Measurements from ENCODE around the gene ZC3H13.

The ZC3H13 gene

DNA sequence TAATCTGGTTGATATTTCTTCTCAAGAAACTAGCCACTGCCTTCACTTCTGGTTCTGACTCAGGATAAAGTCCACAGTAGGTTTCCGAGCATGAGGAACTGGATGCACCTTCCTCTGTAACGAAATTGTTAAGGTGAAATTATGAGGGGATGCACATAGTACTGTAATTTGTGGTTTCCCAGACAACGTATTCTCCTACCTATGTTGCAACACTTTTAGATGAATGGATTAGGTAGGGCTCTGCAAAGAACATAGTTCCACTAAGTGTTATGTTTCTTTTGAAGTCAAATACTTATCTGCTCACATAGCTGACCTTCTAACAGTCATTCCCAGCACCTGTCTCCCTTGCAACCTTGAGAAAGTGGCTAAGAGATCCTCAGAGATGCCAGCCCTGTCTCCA is 5.7 kb upstream of the ZC3H13 start:
- no peaks in the 10 kb centered on the region for H3K9me3 ChIP-seq (ENCODE audit: control insufficient read depth, insufficient read depth, low read depth, low read length)
- no peak overlapping the region for H3K4me3 ChIP-seq (ENCODE audit: low read depth, low read length)
- TF ChIP-seq, protein P1, sequence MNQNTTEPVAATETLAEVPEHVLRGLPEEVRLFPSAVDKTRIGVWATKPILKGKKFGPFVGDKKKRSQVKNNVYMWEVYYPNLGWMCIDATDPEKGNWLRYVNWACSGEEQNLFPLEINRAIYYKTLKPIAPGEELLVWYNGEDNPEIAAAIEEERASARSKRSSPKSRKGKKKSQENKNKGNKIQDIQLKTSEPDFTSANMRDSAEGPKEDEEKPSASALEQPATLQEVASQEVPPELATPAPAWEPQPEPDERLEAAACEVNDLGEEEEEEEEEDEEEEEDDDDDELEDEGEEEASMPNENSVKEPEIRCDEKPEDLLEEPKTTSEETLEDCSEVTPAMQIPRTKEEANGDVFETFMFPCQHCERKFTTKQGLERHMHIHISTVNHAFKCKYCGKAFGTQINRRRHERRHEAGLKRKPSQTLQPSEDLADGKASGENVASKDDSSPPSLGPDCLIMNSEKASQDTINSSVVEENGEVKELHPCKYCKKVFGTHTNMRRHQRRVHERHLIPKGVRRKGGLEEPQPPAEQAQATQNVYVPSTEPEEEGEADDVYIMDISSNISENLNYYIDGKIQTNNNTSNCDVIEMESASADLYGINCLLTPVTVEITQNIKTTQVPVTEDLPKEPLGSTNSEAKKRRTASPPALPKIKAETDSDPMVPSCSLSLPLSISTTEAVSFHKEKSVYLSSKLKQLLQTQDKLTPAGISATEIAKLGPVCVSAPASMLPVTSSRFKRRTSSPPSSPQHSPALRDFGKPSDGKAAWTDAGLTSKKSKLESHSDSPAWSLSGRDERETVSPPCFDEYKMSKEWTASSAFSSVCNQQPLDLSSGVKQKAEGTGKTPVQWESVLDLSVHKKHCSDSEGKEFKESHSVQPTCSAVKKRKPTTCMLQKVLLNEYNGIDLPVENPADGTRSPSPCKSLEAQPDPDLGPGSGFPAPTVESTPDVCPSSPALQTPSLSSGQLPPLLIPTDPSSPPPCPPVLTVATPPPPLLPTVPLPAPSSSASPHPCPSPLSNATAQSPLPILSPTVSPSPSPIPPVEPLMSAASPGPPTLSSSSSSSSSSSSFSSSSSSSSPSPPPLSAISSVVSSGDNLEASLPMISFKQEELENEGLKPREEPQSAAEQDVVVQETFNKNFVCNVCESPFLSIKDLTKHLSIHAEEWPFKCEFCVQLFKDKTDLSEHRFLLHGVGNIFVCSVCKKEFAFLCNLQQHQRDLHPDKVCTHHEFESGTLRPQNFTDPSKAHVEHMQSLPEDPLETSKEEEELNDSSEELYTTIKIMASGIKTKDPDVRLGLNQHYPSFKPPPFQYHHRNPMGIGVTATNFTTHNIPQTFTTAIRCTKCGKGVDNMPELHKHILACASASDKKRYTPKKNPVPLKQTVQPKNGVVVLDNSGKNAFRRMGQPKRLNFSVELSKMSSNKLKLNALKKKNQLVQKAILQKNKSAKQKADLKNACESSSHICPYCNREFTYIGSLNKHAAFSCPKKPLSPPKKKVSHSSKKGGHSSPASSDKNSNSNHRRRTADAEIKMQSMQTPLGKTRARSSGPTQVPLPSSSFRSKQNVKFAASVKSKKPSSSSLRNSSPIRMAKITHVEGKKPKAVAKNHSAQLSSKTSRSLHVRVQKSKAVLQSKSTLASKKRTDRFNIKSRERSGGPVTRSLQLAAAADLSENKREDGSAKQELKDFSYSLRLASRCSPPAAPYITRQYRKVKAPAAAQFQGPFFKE (tag by site-specific recombination; IDR thresholded peaks at IDR 0.05; ENCODE audit: borderline replicate concordance), result no peak
- no peak for TF ChIP-seq ZNF629 (tag by site-specific recombination; IDR thresholded peaks at IDR 0.05)
- no peak for TF ChIP-seq ZBTB21 (tag by site-specific recombination; IDR thresholded peaks at IDR 0.05)
- TF ChIP-seq, protein P2, sequence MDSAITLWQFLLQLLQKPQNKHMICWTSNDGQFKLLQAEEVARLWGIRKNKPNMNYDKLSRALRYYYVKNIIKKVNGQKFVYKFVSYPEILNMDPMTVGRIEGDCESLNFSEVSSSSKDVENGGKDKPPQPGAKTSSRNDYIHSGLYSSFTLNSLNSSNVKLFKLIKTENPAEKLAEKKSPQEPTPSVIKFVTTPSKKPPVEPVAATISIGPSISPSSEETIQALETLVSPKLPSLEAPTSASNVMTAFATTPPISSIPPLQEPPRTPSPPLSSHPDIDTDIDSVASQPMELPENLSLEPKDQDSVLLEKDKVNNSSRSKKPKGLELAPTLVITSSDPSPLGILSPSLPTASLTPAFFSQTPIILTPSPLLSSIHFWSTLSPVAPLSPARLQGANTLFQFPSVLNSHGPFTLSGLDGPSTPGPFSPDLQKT (IDR thresholded peaks at IDR 0.05; ENCODE audit: borderline replicate concordance, low read depth, low read length), result no peak
- TF ChIP-seq, protein P3, sequence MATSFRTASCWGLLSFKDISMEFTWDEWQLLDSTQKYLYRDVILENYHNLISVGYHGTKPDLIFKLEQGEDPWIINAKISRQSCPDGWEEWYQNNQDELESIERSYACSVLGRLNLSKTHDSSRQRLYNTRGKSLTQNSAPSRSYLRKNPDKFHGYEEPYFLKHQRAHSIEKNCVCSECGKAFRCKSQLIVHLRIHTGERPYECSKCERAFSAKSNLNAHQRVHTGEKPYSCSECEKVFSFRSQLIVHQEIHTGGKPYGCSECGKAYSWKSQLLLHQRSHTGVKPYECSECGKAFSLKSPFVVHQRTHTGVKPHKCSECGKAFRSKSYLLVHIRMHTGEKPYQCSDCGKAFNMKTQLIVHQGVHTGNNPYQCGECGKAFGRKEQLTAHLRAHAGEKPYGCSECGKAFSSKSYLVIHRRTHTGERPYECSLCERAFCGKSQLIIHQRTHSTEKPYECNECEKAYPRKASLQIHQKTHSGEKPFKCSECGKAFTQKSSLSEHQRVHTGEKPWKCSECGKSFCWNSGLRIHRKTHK (tag by site-specific recombination; IDR thresholded peaks at IDR 0.05), result no peak
- TF ChIP-seq ZNF239 (tag by site-specific recombination; IDR thresholded peaks at IDR 0.05), result no peak
- no peak for TF ChIP-seq KLF9 (tag by site-specific recombination; IDR thresholded peaks at IDR 0.05; ENCODE audit: low read depth)
- TF ChIP-seq ZNF354C (tag by site-specific recombination; IDR thresholded peaks at IDR 0.05; ENCODE audit: borderline replicate concordance, low read depth), result no peak
- TF ChIP-seq, protein P4, sequence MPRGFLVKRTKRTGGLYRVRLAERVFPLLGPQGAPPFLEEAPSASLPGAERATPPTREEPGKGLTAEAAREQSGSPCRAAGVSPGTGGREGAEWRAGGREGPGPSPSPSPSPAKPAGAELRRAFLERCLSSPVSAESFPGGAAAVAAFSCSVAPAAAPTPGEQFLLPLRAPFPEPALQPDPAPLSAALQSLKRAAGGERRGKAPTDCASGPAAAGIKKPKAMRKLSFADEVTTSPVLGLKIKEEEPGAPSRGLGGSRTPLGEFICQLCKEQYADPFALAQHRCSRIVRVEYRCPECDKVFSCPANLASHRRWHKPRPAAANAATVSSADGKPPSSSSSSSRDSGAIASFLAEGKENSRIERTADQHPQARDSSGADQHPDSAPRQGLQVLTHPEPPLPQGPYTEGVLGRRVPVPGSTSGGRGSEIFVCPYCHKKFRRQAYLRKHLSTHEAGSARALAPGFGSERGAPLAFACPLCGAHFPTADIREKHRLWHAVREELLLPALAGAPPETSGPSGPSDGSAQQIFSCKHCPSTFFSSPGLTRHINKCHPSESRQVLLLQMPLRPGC (tag by site-specific recombination; IDR thresholded peaks at IDR 0.05), result no peak
- TF ChIP-seq ZFP3 (tag by site-specific recombination; IDR thresholded peaks at IDR 0.05; ENCODE audit: low read depth), result no peak
- TF ChIP-seq ZFP37 (tag by site-specific recombination; IDR thresholded peaks at IDR 0.05), result no peak
- TF ChIP-seq, protein P5, sequence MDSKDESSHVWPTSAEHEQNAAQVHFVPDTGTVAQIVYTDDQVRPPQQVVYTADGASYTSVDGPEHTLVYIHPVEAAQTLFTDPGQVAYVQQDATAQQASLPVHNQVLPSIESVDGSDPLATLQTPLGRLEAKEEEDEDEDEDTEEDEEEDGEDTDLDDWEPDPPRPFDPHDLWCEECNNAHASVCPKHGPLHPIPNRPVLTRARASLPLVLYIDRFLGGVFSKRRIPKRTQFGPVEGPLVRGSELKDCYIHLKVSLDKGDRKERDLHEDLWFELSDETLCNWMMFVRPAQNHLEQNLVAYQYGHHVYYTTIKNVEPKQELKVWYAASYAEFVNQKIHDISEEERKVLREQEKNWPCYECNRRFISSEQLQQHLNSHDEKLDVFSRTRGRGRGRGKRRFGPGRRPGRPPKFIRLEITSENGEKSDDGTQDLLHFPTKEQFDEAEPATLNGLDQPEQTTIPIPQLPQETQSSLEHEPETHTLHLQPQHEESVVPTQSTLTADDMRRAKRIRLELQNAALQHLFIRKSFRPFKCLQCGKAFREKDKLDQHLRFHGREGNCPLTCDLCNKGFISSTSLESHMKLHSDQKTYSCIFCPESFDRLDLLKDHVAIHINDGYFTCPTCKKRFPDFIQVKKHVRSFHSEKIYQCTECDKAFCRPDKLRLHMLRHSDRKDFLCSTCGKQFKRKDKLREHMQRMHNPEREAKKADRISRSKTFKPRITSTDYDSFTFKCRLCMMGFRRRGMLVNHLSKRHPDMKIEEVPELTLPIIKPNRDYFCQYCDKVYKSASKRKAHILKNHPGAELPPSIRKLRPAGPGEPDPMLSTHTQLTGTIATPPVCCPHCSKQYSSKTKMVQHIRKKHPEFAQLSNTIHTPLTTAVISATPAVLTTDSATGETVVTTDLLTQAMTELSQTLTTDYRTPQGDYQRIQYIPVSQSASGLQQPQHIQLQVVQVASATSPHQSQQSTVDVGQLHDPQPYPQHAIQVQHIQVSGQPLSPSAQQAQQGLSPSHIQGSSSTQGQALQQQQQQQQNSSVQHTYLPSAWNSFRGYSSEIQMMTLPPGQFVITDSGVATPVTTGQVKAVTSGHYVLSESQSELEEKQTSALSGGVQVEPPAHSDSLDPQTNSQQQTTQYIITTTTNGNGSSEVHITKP (tag by site-specific recombination; IDR thresholded peaks at IDR 0.05), result no peak
- TF ChIP-seq, protein P6, sequence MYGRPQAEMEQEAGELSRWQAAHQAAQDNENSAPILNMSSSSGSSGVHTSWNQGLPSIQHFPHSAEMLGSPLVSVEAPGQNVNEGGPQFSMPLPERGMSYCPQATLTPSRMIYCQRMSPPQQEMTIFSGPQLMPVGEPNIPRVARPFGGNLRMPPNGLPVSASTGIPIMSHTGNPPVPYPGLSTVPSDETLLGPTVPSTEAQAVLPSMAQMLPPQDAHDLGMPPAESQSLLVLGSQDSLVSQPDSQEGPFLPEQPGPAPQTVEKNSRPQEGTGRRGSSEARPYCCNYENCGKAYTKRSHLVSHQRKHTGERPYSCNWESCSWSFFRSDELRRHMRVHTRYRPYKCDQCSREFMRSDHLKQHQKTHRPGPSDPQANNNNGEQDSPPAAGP (tag by site-specific recombination; IDR thresholded peaks at IDR 0.05), result no peak
- ChIA-PET CTCF (no interaction called here), POLR2A (no interaction called here)
- no peaks in the 10 kb centered on the region for H3K4me1 ChIP-seq (ENCODE audit: control insufficient read depth, insufficient read depth, low read length)
- H3K36me3 ChIP-seq (ENCODE audit: control insufficient read depth in 2 of 2, insufficient read depth in 1 of 2, low read length in 2 of 2), result no peaks in the 10 kb centered on the region
- H3K27ac ChIP-seq (ENCODE audit: extremely low read depth, low read depth, low read length), result no peak overlapping the region
